Activated B cell treated with CpG ODN at 0.5 μM for 24 hours (primary cell): ENCODE data around the gene SYTL1. TPM values are rescaled to one million over a fixed set of nuclear protein-coding genes. Genes with fewer than 3 reads are reported as not detected.

Experiments used
- ATAC-seq: fragments of 200-7000 bp; cut with Tn5 transposase; one replicate; pipeline ENCODE4 v1.10.0; 2021; ENCODE audit warnings: low read depth, mild to moderate bottlenecking, moderate library complexity
- CTCF ChIA-PET: fragments of 350-600 bp; sonication (Branson Sonifier 250); formaldehyde crosslinking; loops from one replicate; lab custom pipeline; 2021; ENCODE audit warnings: antibody characterized with exemption; lab: Charles Lee
- POLR2A ChIA-PET: fragments of 350-600 bp; sonication (Branson Sonifier 250); formaldehyde crosslinking; loops from one replicate; lab custom pipeline; 2021; ENCODE audit warnings: antibody characterized with exemption; lab: Charles Lee
- DNase-seq: peaks from one replicate; pipeline ENCODE4 v3.0.0; 2022
- H3K27ac Mint-ChIP-seq: one replicate; pipeline ENCODE4 v1.8.0; 2020; ENCODE audit warnings: mixed read lengths
- H3K27me3 Mint-ChIP-seq: one replicate; pipeline ENCODE4 v1.8.0; 2021; ENCODE audit warnings: mixed read lengths
- H3K36me3 Mint-ChIP-seq: one replicate; pipeline ENCODE4 v1.8.0; 2021; ENCODE audit warnings: low read depth, mixed read lengths
- H3K4me1 Mint-ChIP-seq: one replicate; pipeline ENCODE4 v1.8.0; 2021; ENCODE audit warnings: mixed read lengths
- H3K4me3 Mint-ChIP-seq: one replicate; pipeline ENCODE4 v1.8.0; 2020; ENCODE audit warnings: mild to moderate bottlenecking, mixed read lengths
- H3K9me3 Mint-ChIP-seq: one replicate; pipeline ENCODE4 v1.8.0; 2020; ENCODE audit warnings: mixed read lengths
- intact Hi-C: fragments of 100-400 bp; cut with micrococcal nuclease; formaldehyde crosslinking; loops from one replicate; pipeline ENCODE4 v1.15.1; 2024
- total RNA-seq: library from RNA; stranded (reverse); gene quantifications from 2 replicates; pipeline ENCODE4 v1.2.3, GENCODE V29; 2022
- TF ChIP-seq, protein P1 (sequence below): fragments of 200-600 bp; IDR thresholded peaks from one replicate; pipeline ENCODE4 v1.8.0; 2022; ENCODE audit warnings: antibody characterized with exemption, mild to moderate bottlenecking

The SYTL1 gene
- total RNA-seq, 1 donor from 2014 or later = 76.0 TPM

DNA sequence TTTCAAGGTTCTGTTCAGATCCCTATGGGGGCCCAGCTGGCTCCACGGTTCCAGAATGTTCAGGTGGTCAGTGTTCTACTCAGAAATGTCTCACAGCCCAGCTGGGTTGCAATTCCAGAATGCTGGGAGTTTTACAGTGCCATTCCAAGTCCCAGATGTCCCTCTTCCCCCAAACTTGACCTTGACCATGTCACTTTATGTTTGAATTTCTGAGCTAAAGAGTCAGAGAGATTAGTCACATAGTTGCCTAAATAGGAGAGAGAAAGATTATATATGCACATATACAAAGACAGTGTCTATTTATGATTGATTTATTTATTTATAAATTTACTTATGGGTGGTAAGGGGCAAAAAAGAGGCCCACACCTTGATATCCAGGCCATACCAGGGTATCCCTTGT lies 53.1 kb downstream of the SYTL1 start:
- Mint-ChIP-seq H3K4me3 (no peak overlapping the region), H3K27me3 (no peaks in the 10 kb centered on the region), H3K27ac (no peak overlapping the region), H3K9me3 (no peaks in the 10 kb centered on the region), H3K4me1 (peaks cover 14% of the 10 kb centered on the region), H3K36me3 (no peaks in the 10 kb centered on the region)
- no peak for ATAC-seq
- DNase-seq = no peak
- POLR2A ChIA-PET = interaction anchor here (0.6 to 1.5 kb wide), 7 partner anchors 29 to 212 kb away, joined by 3 to 11 read pairs (median 5); no protein-coding TSS in a partner anchor
- TF ChIP-seq, protein P1, sequence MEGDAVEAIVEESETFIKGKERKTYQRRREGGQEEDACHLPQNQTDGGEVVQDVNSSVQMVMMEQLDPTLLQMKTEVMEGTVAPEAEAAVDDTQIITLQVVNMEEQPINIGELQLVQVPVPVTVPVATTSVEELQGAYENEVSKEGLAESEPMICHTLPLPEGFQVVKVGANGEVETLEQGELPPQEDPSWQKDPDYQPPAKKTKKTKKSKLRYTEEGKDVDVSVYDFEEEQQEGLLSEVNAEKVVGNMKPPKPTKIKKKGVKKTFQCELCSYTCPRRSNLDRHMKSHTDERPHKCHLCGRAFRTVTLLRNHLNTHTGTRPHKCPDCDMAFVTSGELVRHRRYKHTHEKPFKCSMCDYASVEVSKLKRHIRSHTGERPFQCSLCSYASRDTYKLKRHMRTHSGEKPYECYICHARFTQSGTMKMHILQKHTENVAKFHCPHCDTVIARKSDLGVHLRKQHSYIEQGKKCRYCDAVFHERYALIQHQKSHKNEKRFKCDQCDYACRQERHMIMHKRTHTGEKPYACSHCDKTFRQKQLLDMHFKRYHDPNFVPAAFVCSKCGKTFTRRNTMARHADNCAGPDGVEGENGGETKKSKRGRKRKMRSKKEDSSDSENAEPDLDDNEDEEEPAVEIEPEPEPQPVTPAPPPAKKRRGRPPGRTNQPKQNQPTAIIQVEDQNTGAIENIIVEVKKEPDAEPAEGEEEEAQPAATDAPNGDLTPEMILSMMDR = no peak
- intact Hi-C loops = loop anchor here (1.0 kb wide), 5 partner anchors 63 to 351 kb away; no protein-coding TSS in a partner anchor
- CTCF ChIA-PET = interaction anchor here (0.6 to 7.8 kb wide), 28 partner anchors 8 to 351 kb away, joined by 3 to 208 read pairs (median 4); partner anchors contain the start of genes AHDC1, CD164L2, IFI6 and MAP3K6

GRCh38 chr1:27395441-27396195 lies 53.8 kb downstream of the SYTL1 start:
- POLR2A ChIA-PET = interaction anchor here (0.6 to 1.5 kb wide), 13 partner anchors 30 to 330 kb away, joined by 3 to 12 read pairs (median 4); no protein-coding TSS in a partner anchor
- peak; percentile 40 for ATAC-seq
- TF ChIP-seq, protein P1 = peak; percentile 27
- no peak overlapping the region for H3K27ac Mint-ChIP-seq
- H3K36me3 Mint-ChIP-seq = no peaks in the 10 kb centered on the region
- H3K4me1 Mint-ChIP-seq = peaks cover 15% of the 10 kb centered on the region
- H3K27me3 Mint-ChIP-seq = no peaks in the 10 kb centered on the region
- peak; percentile 74 for DNase-seq
- no peak overlapping the region for H3K4me3 Mint-ChIP-seq
- CTCF ChIA-PET = interaction anchor here (0.6 to 7.8 kb wide), 28 partner anchors 8 to 351 kb away, joined by 3 to 208 read pairs (median 4); partner anchors contain the start of genes AHDC1, CD164L2, IFI6 and MAP3K6
- intact Hi-C loops = loop anchor here (1.0 kb wide), 5 partner anchors 63 to 351 kb away; no protein-coding TSS in a partner anchor
- no peaks in the 10 kb centered on the region for H3K9me3 Mint-ChIP-seq

DNA sequence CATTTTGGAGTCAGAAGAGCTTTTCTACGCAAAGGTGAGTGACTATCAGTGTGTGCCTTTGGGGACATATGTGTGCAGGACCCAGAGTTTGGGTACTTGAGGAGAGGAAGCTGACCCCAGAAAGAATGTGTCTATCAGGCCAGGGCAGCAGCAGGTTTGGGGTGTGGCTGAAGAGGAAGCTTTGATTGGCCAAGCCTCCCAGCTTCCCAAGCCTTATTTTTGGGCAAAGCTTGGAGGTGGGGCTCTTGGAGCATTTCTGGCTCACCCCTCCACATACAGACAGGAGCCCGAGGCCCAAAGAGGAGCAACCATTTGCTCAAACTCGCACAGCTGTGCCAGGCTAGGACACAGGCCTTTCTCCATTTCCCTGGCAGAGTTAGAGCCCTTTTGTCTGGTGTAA lies 55.3 kb downstream of the SYTL1 start:
- no peak for ATAC-seq
- intact Hi-C loops = no loop called here
- Mint-ChIP-seq H3K4me3 (no peak overlapping the region), H3K4me1 (peaks cover 21% of the 10 kb centered on the region), H3K36me3 (no peaks in the 10 kb centered on the region), H3K9me3 (no peaks in the 10 kb centered on the region), H3K27ac (no peak overlapping the region), H3K27me3 (no peaks in the 10 kb centered on the region)
- ChIA-PET POLR2A (interaction anchor here (0.6 to 1.4 kb wide), 5 partner anchors 61 to 530 kb away, joined by 3 to 10 read pairs (median 5); no protein-coding TSS in a partner anchor), CTCF (interaction anchor here (0.7 to 7.8 kb wide), 6 partner anchors 65 to 495 kb away, joined by 3 to 208 read pairs (median 6); partner anchors contain the start of gene AHDC1)
- TF ChIP-seq, protein P1 = no peak
- DNase-seq = no peak

DNA sequence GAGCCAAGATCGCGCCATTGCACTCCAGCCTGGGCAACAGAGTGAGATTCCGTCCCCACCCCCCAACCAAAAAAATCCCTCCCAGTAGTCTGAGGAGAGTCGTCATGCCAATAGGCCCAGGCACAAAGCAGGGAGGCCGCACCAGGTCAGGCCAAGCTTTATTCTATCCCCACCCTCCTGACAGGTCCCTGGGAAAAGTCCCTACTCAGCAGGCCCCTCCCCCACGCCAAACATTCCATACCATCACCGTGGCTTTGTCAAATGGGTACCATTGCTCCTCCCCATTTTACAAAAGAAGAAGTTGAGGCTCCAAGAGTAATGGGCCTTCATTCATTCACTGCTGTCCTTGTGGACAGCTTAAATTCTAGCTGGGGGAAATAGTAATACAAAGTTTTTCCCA lies 55.9 kb downstream of the SYTL1 start:
- Mint-ChIP-seq H3K4me3 (no peak overlapping the region), H3K27ac (peak overlapping the region; percentile 24), H3K4me1 (peaks cover 24% of the 10 kb centered on the region), H3K36me3 (no peaks in the 10 kb centered on the region), H3K27me3 (no peaks in the 10 kb centered on the region), H3K9me3 (no peaks in the 10 kb centered on the region)
- POLR2A ChIA-PET = interaction anchor here (0.6 to 1.1 kb wide), 4 partner anchors 98 to 531 kb away, joined by 4 to 10 read pairs (median 5); partner anchors contain the start of gene AHDC1
- CTCF ChIA-PET = interaction anchor here (1.0 to 7.8 kb wide), 6 partner anchors 65 to 495 kb away, joined by 3 to 208 read pairs (median 6); partner anchors contain the start of gene AHDC1
- ATAC-seq = no peak
- intact Hi-C loops = no loop called here
- TF ChIP-seq, protein P1 = no peak
- DNase-seq = no peak
